GM19438 (cell line): ENCODE measurements around the gene SMURF2.
"Not testable (repeated sequence)": the region's sequence is repeated elsewhere in the genome, so short reads cannot be mapped to it uniquely, and the experiment has no call there.

Source experiments
- ATAC-seq: cut with Tn5 transposase; IDR thresholded peaks from one replicate; pipeline ENCODE4 v1.9.1; 2021; ENCODE audit warnings: low read depth; ENCODE audit not compliant: unreplicated experiment

The SMURF2 gene

DNA sequence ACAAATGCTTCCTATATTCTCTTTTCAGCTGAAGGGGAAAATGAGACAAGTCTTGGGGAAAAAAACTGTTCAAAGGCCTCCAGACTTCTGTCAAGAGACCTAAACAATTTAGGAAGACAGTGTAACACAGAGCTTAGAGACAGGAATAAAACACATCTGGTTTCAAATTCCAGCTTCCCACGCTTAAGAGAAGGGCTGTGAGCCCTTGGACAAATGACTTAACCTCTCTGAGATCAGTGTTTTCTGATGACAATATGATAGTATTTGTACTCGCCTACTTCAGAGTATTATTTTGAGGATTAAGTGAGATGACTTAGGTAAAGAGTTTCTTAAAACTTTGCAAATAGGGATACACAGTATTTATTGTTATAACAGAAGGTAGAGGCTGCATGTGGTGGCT lies 29.5 kb downstream of the SMURF2 start:
- no peak for ATAC-seq

DNA sequence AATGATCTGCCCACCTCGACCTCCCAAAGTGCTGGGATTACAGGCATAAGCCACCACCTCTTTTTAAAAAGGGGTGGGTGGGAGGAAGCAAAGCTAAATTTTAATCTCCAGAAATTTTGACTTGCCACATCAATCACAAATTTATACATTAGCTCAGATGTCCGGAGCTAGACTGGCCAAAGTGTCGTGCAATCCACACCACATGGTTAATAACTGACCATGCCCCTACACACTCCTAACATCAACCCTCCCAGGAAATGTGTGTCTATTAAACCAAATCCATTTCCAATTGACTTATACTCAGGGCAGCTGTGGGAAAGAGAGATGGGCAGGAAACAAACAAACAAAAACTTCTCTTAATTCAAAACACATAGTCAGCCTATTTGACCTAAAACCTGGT lies 29.9 kb downstream of the SMURF2 start:
- ATAC-seq = no peak

DNA sequence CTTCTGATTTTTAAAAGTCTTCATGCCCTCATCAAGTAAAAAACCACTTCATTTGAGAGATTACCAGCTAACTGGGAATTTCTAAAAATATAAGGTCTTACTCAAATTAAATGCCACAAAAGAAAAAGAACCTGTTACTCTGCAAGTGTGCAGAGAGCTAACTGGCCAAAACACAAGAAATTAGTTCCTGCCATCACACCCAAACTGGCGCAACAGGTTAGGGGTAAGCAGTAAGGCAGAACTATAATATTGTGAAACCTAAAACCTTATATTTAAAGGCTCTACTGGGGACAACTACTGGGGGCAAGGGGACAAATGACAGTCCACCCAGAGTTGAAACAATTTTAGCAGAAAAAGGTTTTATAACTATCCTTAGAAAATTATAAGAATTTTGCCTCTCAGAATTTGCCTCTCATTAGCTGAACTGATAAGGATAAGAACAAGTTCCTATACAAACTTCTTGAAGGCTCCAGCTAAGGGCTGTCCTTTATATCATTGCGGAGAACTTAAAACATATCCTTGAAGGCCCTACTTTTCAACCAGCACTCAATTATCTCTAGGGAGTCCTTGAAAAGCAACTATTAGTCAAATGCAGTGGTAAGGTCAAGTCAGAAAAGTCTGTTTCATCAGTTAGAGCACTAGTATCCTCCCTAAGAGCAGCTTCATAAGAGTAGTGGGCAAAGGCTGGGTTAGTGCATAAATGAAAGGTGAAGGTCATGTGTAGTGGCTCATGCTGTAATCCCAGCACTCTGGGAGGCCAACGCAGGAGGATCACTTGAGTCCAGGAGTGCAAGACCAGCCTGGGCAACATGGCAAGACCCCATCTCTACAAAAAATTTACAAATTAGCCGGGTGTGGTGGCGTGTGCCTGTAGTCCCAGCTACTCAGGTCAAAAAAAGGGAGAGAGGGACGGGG lies 31.5 kb downstream of the SMURF2 start:
- no peak for ATAC-seq

DNA sequence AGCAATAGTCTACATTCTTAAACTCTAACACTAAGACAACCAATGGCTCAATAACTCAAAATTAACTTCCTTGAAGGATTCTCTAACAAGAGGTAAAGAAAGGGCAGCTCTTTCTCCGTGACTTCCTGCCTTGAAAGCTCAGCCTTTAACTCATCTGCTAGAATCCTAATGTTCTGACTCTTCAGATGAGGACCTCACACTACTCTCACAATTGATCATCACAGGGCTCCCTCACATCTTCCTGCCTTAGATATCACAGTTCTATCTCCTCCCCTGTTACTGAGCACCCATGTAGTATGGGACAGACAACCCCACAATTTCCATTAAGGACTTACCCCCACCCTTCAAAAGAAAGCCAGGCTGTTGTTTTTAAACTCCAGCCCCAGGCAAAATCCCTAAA lies 33.5 kb downstream of the SMURF2 start:
- ATAC-seq = no peak

DNA sequence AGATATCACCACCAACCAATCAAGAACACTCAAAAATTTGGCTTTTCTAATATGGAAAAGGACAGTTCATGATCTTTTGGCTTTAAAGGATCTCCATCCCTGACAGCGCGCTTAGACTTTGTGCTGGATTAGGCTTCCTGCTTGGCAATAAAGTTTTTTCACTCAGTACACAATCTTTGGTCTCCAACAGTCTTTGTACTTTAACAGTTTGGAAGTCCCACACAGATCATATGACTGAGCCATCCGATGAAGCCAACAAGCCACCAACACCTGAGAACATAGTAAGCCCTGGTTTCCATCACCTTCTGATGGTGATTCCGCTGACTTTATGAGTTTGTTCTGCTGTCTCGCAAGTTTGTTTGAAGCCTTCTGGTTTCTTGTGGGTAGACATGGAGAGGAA lies 34.3 kb downstream of the SMURF2 start:
- no peak for ATAC-seq

DNA sequence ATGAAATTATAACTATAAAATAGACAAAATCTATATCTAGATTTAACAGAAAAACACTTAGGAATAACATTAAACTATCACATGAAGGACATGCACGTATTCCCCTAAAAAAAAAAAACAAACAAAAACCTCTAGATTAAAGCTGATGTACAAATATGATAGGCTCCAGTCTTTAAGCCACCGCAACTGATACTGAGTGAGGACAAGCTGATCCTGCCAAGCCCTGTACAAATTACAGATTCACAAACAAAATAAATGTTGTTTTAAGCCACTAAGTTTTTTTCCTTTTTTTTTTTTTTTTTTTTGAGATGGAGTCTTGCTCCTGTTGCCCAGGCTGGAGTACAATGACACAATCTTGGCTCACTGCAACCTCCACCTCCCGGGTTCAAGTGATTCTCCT lies 35.3 kb downstream of the SMURF2 start:
- ATAC-seq = no peak

DNA sequence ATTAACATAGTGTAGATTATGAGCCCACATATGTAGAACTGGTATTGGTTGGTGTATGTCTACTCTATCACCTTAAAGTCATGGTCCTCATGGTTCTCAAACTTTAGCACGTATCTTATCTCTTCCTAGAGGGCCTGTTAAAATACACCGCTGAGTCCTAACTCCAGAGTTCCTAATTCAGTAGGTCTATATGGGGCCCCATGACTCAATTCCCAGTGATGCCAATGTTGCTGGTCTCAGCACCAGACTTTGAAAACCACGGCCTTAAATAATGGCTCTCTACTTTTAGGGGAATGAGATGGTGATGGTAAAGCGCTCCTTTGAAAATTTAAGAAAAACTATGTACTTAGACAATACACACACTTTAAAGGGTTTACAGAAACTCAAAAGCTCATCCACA lies 36.6 kb downstream of the SMURF2 start:
- ATAC-seq = no peak

DNA sequence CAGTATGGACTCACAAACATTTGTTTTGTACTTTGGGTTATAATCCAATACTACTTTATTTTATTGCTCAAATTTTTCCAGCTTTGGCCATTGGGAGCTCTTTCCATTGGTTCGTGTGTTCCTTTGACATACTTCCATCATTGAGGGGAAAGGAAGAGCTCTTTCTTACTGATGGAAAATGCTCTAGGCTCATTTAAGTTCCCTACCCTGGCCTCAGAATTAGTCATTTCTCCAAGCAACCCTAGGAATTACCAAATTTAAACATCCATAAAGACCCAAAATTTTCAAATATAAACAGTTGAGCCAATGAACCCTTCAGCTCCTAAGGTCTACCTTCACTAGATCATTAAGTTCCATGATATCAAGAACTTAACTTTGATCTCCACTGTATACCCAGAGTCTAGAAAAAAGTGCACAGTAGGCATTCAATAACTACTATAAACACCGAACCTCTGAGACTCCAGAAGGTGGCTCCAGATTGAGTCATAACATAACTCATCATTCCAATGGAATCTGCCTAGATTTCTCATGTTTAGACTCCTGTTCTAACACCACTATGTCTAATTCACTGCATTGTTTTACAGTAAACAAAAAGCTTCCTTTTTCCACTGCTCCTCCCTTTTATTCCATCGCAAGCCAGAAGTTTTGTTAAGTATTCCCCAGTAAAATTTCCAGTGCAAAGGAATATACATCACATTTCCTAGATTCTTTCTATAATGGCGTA lies 39.0 kb downstream of the SMURF2 start:
- ATAC-seq = no peak

DNA sequence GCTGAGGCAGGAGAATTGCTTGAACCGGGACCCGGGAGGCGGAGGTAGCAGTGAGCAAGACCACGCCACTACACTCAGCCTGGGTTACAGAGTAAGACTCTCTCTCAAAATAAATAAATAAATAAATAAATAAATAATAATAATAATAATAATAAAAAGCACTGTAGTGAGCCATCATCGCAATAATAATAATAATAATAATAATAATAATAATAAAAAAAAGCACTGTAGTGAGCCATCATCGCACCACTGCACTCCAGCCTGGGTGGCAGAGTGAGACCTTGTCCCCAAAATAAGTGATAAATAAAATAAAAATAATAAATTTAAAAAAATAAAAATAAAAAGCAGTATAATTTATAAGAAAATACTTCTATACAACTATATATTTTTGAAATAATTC lies 40.3 kb downstream of the SMURF2 start:
- no peak for ATAC-seq

DNA sequence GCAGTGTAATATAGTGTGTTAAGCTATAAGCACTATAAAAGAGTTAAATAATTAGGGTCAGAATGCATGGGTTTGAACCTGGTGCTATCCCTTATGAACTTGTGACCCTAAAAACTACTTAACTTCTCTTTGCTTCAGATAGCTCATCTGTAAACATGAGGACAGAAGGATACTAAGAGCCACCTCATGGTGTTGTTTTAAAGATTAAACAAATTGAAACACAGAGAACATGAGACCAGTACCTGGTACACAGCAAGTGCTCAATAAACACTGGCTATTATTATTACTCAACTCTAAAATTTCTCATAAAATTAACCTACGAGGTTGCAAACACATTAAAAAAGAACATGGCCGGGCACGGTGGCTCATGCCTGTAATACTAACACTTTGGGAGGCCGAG lies 43.3 kb downstream of the SMURF2 start:
- no peak for ATAC-seq

DNA sequence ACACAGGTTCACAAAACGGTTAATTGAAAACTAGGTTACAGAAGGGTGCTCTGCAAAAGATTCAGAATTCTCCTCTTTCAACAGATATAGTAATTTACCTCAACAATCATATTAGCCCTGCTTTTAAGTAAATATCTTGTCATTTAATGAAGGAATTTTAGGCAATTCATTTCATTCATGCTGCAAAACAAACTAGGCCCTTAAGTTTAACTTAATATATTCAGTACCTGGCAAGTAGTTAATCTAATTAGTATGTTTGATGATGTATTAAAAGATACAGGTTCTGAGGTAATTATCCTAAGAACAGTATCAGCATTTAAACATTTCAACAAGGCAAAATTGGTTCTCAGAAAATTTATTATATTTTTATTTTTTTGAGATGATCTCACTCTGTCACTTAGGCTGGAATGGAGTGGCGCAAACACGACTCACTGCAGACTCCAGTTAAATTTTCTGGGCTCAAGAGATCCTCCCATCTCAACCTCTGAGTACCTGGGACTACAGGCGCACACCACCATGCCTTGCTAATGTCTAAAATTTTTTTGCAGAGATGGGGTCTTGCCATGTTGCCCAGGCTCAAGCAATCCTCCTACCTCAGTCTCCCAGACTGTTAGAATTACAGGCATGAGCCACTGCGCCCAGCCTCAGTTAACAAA lies 44.9 kb downstream of the SMURF2 start:
- ATAC-seq = no peak

DNA sequence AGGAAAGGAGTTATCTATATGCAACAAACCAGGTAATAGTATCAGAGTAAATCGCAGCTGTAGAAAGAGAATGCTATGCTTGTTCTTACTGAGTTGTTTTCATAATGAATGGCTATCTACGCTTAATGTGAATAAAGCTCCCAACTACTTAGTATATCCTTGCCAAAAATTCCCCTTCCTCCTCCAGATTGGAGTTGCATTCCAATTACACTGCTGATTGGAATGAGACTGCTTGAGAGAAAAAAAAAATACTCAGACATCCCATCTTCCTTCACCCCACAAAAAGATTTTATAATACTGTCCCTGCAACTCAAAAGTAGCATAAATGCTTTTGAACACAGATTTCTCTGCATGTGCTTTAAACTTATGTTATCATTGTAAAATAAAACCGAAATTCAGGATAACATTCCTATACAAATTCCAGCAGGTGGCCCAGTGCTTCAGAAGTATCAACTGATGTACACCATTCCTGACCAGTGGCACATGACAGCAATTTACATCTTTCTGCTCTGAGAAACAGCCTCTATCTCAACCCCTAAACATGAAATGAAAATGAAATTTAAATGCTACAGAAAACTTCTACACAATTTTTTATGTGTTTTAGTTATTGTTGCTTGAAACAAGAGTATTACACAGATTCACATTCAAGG lies 47.0 kb downstream of the SMURF2 start:
- ATAC-seq = no peak

DNA sequence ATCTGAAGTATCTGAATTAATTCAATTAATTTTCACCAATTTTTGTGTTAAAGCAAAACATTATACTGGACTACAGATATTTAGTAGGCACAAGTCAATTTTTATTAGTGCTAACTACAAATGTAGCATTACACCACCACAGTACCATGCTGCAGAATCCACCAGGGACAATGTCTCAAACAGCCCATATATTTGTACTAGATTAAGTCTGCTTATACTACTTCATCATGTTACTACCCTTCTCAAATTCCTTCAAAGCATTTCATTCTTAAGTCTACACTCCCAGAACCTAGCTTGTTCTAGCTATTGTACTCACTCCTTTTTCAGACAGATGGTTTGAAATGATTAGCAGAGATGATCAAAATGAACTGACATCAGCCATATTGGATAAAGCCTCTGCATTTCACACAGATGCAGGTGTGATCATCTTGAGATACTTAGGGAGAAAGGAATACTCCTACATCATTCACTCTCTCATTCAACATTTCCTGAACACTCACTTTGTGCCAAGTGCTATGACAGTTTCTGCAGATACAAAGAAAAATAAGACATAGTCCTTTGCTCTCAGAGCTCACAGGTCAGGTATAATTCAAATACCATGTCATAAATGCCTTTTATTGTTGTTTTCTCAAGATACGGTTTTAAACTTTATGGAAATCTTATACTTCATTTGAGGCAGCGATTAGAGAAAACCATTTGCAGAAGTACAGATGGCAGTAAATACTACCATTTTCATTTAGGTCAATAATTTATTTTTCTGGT lies 47.7 kb downstream of the SMURF2 start:
- no peak for ATAC-seq

DNA sequence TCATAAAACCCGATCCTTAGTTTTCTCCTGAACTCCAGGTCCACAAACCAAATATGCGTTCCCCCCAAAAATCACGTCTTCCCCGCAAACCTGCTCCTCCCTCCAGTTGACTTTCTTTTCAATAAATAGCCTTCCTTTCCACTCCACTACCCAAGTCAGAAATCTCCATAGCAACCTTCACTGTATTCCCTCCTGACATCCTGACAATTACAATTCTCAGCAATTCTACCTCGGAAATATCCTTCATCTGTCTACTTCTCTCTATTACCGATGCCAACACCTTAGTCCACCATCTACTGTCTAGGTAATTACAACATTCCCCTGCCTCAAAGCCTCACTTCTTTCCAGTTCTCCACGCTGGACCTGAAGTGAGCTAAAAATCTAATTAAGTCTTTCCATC lies 50.7 kb downstream of the SMURF2 start:
- no peak for ATAC-seq

DNA sequence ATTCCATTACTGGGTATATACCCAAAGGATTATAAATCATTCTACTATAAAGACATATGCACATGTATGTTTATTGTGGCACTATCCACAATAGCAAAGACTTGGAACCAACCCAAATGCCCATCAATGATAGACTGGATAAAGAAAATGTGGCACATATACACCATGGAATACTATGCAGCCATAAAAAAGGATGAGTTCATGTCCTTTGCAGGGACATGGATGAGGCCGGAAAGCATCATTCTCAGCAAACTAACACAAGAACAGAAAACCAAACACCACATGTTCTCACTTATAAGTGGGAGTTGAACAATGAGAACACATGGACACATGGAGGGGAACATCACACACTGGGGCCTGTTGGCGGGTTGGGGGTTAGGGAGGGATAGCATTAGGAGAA lies 51.9 kb downstream of the SMURF2 start:
- ATAC-seq = not testable (repeated sequence)

DNA sequence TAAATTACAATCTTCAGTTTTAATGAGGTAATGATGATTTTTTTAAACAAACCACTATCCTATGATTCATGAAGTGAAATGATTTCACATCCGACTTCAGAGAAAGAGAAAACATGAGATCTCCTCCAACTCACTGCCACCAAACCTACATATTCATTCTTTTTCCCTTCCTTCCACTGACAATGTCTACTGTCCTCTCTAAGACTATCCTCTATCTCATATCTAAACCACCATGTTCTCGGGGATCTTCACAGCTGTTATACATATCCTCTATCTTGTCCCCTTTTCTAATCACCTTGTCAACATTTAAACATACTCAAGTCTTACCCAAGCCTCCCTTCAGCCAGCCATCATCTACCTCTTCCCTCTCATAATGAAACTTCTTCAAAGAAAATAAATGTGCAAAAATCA lies 53.5 kb downstream of the SMURF2 start:
- no peak for ATAC-seq

DNA sequence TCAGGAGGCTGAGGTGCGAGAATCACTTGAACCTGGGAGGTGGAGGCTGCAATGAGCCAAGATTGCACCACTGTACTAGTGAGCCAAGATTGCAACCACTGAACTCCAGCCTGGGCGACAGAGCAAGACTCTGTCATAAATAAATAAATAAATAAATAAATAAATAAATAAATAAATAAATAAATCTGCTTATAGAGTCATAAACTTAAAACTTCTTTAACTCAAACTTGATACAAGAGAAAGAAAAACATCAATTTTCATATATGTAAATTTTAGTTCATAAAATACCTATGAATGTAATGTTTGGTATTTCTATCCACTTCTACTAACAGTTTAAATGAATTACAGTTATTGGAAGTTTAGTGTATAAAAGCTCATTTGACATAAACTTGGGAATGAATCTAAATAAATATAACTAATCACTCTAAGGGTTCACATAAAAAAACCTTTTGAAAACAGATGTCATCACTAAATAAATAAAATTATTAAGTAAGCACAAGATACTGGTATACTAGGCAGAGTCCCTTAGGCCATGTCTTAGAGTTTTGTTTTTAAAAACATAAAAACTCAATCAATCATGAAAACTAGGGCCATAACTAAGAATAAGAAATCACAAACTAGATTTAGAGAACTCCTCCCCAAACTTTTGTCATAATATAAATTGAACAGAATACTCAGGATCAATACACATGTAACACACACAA lies 54.1 kb downstream of the SMURF2 start:
- no peak for ATAC-seq

DNA sequence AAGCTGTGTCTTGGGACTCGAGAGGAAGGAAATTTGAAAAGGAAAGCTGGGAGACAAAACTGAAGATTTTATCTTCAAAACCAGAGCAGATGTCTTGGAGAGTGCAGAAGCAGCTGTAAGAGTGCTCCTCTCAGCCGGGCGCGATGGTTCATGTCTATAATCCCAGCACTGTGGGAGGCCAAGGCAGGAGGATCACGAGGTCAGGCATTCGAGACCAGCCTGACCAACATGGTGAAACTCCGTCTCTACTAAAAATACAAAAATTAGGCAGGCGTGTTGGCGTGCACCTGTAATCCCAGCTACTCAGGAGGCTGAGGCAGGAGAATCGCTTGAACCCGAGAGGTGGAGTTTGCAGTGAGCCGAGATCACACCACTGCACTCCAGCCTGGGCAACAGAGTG lies 57.6 kb downstream of the SMURF2 start:
- ATAC-seq = not testable (repeated sequence)

DNA sequence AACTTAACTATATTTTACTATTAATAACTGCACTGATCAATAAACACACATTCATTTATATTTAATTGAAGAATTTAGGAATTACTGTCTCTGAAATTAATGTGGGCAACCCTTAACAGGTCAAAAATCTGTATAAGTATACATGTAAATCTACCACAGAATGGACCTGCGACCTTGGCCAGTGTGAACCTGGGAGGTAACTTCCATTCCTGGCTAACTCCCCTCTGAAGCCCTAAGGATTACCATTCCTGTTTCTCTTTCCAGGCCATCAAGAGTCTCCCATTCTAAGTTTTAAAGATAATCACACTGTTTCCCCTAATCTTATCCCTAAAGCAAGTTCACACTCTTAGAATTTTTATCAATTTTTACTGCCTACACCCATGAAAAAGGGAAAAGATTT lies 58.1 kb downstream of the SMURF2 start:
- ATAC-seq = no peak

DNA sequence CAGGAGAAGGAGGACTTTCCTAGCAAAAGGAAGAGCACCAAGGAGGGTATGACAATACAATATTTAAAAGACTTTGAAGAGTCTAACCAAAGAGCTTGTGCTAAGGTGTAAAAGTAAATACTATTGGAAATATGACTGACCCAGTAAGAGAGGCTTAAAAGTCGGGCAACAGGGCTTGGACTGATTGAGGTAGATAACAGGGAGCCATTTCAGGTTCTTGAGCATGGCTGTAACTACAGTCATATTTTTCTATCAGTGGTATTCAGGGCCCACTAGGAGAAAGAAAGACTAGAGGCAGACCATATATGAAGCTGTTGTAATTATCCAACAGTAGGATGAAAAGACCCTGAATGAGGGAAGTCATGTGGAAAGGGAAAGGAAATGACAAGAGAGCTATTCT lies 62.3 kb downstream of the SMURF2 start:
- ATAC-seq = no peak
